OCI-LY1 (cell line): ENCODE measurements around the gene C11orf52.

ENCODE experiments used
- H2AFZ ChIP-seq: fragments of 200-600 bp; sonication (generic), shearing (Covaris generic); 2 replicates; pipeline ENCODE4 v1.6.0; 2014; ENCODE audit warnings: antibody characterized with exemption, mild to moderate bottlenecking, low read length
- H3F3A ChIP-seq: fragments of 200-600 bp; sonication (generic), shearing (Covaris generic); 2 replicates; pipeline ENCODE4 v1.6.0; 2014; ENCODE audit warnings: mild to moderate bottlenecking, antibody characterized with exemption, low read length, moderate library complexity; ENCODE audit not compliant: insufficient read depth
- H3K27ac ChIP-seq: fragments of 200-600 bp; sonication (generic); 2 replicates; pipeline ENCODE4 v1.5.1; 2014; ENCODE audit warnings: low read length, mixed run types, mild to moderate bottlenecking, low read depth; ENCODE audit not compliant: poor library complexity, severe bottlenecking
- H3K27me3 ChIP-seq: fragments of 200-600 bp; sonication (generic); 2 replicates; pipeline ENCODE4 v1.6.0; 2014; ENCODE audit warnings: antibody characterized with exemption, mild to moderate bottlenecking, low read length, moderate library complexity; ENCODE audit not compliant: insufficient read depth
- H3K36me3 ChIP-seq: fragments of 200-600 bp; sonication (generic); 2 replicates; pipeline ENCODE4 v1.6.1; 2014; ENCODE audit warnings: mild to moderate bottlenecking, antibody characterized with exemption, low read length, moderate library complexity, mixed read lengths; ENCODE audit not compliant: insufficient read depth
- H3K4me1 ChIP-seq: fragments of 200-600 bp; sonication (generic); 2 replicates; pipeline ENCODE4 v1.5.1; 2014; ENCODE audit warnings: mild to moderate bottlenecking, low read length, moderate library complexity; ENCODE audit not compliant: insufficient read depth, severe bottlenecking
- H3K4me2 ChIP-seq: fragments of 200-600 bp; sonication (generic), shearing (Covaris generic); 2 replicates; pipeline ENCODE4 v1.6.1; 2014; ENCODE audit warnings: low read length
- H3K4me3 ChIP-seq: fragments of 200-600 bp; sonication (generic); 2 replicates; pipeline ENCODE4 v1.5.1; 2014; ENCODE audit warnings: low read length, low read depth, mild to moderate bottlenecking, mixed read lengths; ENCODE audit not compliant: poor library complexity, severe bottlenecking
- H3K79me2 ChIP-seq: fragments of 200-600 bp; shearing (Covaris generic); 2 replicates; pipeline ENCODE4 v1.6.1; 2016; ENCODE audit warnings: mixed run types, low read length, mixed read lengths; ENCODE audit not compliant: insufficient read depth
- H3K9ac ChIP-seq: fragments of 200-600 bp; sonication (generic), shearing (Covaris generic); 2 replicates; pipeline ENCODE4 v1.6.1; 2014; ENCODE audit warnings: mild to moderate bottlenecking, low read length, mixed read lengths
- H3K9me2 ChIP-seq: fragments of 200-600 bp; sonication (generic), shearing (Covaris generic); 2 replicates; pipeline ENCODE4 v1.6.1; 2014; ENCODE audit warnings: low read depth, mild to moderate bottlenecking, low read length, mixed read lengths
- H3K9me3 ChIP-seq: fragments of 200-600 bp; shearing (Covaris generic); 2 replicates; pipeline ENCODE4 v1.6.1; 2014; ENCODE audit warnings: low read length, mixed read lengths
- H4K20me1 ChIP-seq: fragments of 200-600 bp; sonication (generic), shearing (Covaris generic); 2 replicates; pipeline ENCODE4 v1.6.0; 2016; ENCODE audit warnings: mild to moderate bottlenecking, low read length; ENCODE audit not compliant: insufficient read depth
- EZH2 ChIP-seq: fragments of 200-600 bp; sonication (generic), shearing (Covaris generic); IDR thresholded peaks from 2 replicates; pipeline ENCODE4 v1.8.0; 2017; ENCODE audit warnings: borderline replicate concordance, mixed run types, mild to moderate bottlenecking, antibody characterized with exemption, low read length, moderate library complexity, mixed read lengths
- TF ChIP-seq, protein P1 (sequence below): fragments of 200-600 bp; sonication (generic), shearing (Covaris generic); IDR thresholded peaks from 2 replicates; pipeline ENCODE4 v1.5.1; 2017; ENCODE audit warnings: mild to moderate bottlenecking, antibody characterized with exemption, low read length, moderate library complexity, mixed read lengths

The C11orf52 gene

DNA sequence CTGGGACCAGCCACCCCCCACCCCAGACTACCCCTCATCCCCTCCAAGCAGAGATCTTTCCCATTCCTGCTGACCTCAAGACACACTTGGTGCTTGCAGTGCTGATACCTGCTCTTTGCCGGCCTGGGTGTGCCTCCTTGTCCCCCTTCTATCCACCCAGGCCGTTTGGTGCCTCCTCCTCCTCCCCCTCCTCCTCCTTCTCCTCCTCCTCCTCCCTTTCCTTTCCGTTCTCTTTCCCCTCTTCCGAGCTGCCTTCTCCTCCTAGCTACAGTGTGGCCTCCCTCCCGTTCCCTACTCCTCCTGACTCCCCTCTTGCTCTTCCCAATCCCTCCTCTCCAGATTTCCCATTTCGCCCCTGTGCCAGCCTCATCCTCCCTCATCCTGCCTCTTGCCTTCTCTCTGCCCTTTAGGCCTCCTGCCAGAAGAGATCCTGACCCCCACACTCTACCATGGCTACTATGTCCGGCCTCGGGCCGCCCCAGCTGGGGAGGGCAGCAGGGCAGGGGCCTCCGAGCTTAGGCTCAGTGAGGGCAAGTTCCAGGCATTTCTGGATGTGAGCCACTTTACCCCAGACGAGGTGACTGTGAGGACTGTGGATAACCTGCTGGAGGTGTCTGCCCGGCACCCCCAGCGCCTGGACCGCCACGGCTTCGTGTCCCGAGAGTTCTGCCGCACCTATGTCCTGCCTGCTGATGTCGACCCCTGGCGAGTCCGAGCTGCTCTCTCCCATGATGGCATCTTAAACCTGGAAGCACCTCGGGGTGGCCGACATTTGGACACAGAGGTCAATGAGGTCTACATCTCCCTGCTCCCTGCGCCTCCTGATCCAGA, 5.5 kb upstream of the C11orf52 start:
- H3K4me2 ChIP-seq, result no peak overlapping the region
- no peak overlapping the region for H2AFZ ChIP-seq
- H3K9ac ChIP-seq, result no peak overlapping the region
- TF ChIP-seq, protein P1, sequence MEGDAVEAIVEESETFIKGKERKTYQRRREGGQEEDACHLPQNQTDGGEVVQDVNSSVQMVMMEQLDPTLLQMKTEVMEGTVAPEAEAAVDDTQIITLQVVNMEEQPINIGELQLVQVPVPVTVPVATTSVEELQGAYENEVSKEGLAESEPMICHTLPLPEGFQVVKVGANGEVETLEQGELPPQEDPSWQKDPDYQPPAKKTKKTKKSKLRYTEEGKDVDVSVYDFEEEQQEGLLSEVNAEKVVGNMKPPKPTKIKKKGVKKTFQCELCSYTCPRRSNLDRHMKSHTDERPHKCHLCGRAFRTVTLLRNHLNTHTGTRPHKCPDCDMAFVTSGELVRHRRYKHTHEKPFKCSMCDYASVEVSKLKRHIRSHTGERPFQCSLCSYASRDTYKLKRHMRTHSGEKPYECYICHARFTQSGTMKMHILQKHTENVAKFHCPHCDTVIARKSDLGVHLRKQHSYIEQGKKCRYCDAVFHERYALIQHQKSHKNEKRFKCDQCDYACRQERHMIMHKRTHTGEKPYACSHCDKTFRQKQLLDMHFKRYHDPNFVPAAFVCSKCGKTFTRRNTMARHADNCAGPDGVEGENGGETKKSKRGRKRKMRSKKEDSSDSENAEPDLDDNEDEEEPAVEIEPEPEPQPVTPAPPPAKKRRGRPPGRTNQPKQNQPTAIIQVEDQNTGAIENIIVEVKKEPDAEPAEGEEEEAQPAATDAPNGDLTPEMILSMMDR, result no peak
- no peak for TF ChIP-seq EZH2
- H4K20me1 ChIP-seq, result no peaks in the 10 kb centered on the region
- H3K36me3 ChIP-seq, result no peaks in the 10 kb centered on the region
- no peaks in the 10 kb centered on the region for H3K4me1 ChIP-seq
- H3K9me3 ChIP-seq, result no peaks in the 10 kb centered on the region
- H3K27ac ChIP-seq, result no peak overlapping the region
- H3K27me3 ChIP-seq, result peaks cover 7% of the 10 kb centered on the region; the same call in 1 of the 2 replicates
- no peaks in the 10 kb centered on the region for H3F3A ChIP-seq
- no peak overlapping the region for H3K4me3 ChIP-seq
- H3K79me2 ChIP-seq, result no peaks in the 10 kb centered on the region
- H3K9me2 ChIP-seq, result no peaks in the 10 kb centered on the region

DNA sequence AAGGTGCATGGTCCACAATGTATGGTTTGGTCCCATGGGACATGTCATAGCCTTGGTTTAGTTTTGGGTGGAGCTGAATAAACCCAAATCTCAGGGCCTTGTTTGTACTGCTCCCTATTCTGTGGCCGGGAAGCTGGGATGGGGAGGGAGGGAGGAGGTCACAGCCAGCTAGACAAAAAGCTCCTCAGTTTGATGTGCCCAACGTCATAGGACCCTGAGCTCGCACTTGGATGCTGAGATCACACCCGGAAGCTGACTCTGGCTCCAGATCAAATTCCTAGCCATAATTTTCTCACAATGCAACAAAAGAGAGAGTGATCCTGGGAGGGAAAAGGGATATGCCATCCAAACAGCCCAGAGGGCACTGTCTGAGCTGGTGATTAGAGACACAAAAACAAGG, 4.7 kb upstream of the C11orf52 start:
- no peaks in the 10 kb centered on the region for H3F3A ChIP-seq
- H3K27me3 ChIP-seq, result peaks cover 7% of the 10 kb centered on the region; the same call in 1 of the 2 replicates
- H3K27ac ChIP-seq, result no peak overlapping the region
- no peak for TF ChIP-seq EZH2
- TF ChIP-seq, protein P1, result no peak
- no peaks in the 10 kb centered on the region for H3K36me3 ChIP-seq
- H3K79me2 ChIP-seq, result no peaks in the 10 kb centered on the region
- no peak overlapping the region for H2AFZ ChIP-seq
- H3K4me3 ChIP-seq, result no peak overlapping the region
- no peaks in the 10 kb centered on the region for H4K20me1 ChIP-seq
- H3K4me1 ChIP-seq, result no peaks in the 10 kb centered on the region
- H3K9me2 ChIP-seq, result no peaks in the 10 kb centered on the region
- H3K4me2 ChIP-seq, result no peak overlapping the region
- no peak overlapping the region for H3K9ac ChIP-seq
- no peaks in the 10 kb centered on the region for H3K9me3 ChIP-seq

DNA sequence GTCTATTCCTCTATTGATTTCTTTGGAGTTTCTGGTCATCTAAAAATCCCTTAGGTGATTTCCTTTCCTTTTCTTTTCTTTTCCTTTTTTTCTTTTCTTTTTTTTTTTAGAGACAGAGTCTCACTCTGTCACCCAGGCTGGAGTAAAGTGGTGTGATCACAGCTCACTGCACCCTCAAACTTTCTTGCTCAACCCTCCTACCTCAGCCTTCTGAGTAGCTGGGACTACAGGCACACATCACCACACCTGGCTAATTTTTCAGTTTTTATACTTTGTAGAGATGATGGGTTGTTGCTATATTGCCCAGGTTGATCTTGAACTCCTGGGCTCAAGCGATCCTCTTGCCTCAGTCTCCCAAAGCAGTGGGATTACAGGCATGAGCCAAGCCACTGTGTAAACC, 1.9 kb upstream of the C11orf52 start:
- H3F3A ChIP-seq, result no peaks in the 10 kb centered on the region
- H3K9me3 ChIP-seq, result no peaks in the 10 kb centered on the region
- no peaks in the 10 kb centered on the region for H3K4me1 ChIP-seq
- no peaks in the 10 kb centered on the region for H3K36me3 ChIP-seq
- no peak overlapping the region for H2AFZ ChIP-seq
- no peaks in the 10 kb centered on the region for H4K20me1 ChIP-seq
- TF ChIP-seq EZH2, result no peak
- TF ChIP-seq, protein P1, result no peak
- H3K9me2 ChIP-seq, result no peaks in the 10 kb centered on the region
- no peak overlapping the region for H3K9ac ChIP-seq
- peaks cover 7% of the 10 kb centered on the region; the same call in 1 of the 2 replicates for H3K27me3 ChIP-seq
- no peaks in the 10 kb centered on the region for H3K79me2 ChIP-seq
- no peak overlapping the region for H3K27ac ChIP-seq
- no peak overlapping the region for H3K4me2 ChIP-seq
- no peak overlapping the region for H3K4me3 ChIP-seq
